GM21423 (cell line): ENCODE data around the gene PLXDC2.

ENCODE experiments used
- ATAC-seq: cut with Tn5 transposase; IDR thresholded peaks from one replicate; pipeline ENCODE4 v1.9.1; 2021; ENCODE audit warnings: mild to moderate bottlenecking, moderate library complexity; ENCODE audit not compliant: unreplicated experiment

The PLXDC2 gene

DNA sequence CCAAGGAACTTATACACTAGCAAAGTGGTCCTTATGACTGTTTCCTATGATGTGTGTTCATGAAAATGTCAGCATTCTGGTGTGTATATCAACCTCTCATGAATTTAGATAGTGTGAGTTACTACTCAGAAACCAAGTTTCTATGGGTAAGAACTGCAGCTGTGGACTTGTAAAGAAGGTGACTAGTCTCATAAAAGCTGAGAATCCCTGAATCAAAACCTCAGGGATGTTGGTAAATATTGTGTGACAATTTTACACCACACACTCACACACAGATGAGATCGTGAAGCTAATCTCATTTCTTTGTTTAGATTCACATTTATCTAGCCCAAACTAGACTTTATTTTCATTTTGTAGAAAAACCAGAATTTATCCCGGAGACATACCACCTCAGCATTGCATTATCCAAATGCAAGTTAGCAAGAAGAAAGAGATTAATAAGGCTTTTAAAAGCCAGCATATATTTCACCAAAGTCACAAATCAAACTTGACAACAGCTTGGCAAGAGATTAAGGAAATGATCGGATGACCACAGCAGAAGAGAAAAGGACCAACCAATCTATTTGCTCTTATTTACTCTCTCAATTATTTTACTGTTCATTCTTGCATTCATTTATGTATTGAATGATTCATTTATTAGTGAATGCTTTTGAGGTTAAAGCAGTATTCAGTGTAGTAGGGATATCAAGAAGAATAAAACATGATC lies 92.9 kb downstream of the PLXDC2 start:
- no peak for ATAC-seq

DNA sequence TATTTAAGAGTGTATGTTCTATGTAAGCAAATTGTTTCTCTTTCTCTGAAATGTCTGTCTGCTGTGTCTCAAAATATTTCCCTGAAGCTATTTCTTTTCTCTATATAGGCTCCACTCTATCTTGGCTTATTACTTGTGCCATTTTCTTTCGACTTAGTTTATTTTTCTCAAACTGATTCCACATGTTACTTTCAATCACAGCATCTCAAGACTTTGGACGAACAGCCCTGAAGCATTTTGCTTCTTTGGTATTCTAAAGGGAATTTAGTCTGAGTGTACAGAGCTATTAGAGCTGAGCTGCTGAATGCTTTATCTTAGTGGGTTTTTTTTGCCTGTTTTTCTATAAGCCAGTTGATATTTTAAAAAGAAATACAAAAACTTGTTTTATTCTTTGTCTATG lies 95.7 kb downstream of the PLXDC2 start:
- no peak for ATAC-seq

DNA sequence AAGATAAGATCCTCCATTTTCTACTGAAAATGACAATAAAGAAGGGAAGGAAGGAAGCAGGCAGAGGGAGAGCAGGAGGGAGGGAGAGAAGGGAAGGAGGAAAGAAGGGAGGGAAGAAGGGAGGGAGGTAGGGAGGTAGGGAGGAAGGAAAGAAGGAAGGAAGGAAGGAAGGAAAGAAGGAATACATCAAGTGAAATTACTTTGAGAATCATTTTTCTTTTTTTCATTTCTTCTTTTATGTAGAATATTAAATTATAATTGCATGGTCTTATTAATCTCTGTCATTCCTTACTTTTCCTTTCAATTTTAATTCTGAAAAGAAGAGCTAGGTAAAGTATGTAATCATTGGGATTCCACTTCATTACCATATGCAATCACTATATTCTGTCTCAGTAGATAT lies 97.8 kb downstream of the PLXDC2 start:
- no peak for ATAC-seq

DNA sequence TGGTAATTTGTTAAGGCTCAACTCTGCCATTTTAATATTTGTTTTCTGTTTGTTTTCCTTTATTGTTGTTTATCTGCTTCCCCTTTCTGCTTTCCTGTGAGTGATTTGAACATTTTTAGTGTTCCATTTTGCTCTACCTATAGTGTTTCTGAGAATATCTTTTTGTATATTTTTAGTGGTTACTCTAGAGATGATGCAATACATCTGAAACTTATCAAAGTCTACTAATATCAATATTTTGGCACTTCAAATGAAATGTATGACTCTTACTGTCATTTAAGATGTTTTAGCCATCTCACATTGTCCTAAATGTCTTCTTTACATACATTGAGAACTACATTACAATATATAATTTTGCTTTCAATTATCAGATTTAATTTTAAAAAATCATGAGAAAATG lies 98.9 kb downstream of the PLXDC2 start:
- ATAC-seq = no peak

DNA sequence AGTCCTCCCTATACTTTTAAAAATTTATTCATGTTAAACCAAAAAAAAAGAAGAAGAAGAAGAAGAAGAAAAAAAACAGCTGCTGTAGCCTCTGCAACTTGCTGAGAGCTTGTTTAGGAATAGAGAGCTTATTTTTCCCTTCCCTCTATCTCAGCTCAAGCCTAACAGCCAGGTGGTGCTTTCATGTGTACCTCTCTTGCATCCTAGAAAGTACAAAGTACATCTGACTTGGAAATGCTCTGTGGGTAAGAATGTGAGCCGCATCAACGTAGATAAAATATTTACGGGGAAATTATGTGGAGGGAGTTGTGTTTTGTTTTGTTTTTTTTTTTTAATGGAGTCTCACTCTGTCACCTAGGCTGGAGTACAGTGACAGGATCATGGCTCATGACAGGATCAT lies 99.6 kb downstream of the PLXDC2 start:
- ATAC-seq = no peak

DNA sequence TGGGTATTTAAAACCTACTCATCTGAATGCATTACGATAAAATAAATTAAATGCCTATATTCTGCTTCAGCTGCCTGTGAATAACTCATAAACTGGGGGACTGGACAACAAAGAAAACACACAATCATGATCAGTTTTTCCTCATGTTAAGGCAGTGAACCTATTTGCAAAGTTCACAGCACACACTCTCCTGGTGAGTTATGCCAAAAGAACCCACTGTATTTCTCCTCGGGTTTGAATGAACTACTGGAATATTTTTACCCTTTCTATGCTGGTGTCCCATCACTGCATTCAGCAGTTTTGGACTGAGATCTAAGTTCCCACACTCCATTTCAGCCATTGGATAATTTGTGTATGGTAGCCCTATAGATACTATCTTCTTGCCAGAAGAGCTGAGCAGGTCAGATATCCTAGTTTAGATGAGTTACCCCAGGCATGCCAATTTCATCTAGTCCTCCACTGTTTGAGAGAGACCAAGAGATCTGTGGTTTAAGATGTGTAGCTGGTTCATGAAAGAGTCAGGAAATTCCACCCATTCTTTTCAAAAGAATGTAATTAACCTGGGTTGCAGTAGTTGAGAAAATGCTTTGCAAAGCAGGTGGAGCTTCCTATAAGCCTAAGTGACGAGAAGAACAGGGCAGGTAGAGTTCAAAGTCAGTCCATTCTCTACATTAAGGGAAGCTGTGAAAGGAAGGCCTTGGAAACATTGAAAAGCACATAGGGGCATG lies 101.7 kb downstream of the PLXDC2 start:
- no peak for ATAC-seq

DNA sequence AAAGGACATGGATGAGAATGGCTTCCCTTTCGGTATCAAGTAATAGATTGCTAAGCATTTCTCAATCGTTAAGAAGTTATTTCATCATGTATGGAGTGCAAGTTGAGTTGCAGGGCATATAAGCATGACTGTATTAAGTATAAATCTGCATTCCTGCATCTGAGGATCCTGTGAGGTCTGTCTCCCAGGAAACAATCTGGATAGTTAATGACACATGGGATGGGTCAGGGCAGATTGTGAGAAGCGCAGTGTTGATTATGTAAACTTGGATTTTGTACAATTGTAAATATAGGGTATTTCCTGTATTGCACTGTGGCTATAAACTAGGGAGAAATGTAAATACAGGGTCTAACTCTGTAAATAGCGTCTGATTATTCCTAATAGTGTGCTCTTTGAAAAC lies 102.6 kb downstream of the PLXDC2 start:
- ATAC-seq = no peak

DNA sequence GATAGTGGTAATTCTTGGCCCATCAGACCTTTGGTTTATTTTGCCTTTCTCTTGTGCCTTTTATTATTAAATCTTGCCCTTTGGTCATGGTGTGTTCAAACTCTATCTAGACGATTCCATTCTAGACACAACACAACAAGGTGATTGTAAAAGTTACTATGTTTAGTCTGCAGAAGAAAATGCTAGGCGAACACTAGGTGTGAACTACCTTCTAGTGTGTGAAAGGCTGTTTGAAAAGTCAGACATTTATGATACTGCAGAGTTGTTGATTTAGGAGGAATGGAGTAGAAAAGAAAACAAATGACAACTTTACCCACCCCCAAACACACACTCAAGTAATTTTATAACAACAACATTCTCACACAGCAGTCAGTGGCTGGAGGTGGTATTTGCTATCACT lies 103.4 kb downstream of the PLXDC2 start:
- ATAC-seq = no peak

DNA sequence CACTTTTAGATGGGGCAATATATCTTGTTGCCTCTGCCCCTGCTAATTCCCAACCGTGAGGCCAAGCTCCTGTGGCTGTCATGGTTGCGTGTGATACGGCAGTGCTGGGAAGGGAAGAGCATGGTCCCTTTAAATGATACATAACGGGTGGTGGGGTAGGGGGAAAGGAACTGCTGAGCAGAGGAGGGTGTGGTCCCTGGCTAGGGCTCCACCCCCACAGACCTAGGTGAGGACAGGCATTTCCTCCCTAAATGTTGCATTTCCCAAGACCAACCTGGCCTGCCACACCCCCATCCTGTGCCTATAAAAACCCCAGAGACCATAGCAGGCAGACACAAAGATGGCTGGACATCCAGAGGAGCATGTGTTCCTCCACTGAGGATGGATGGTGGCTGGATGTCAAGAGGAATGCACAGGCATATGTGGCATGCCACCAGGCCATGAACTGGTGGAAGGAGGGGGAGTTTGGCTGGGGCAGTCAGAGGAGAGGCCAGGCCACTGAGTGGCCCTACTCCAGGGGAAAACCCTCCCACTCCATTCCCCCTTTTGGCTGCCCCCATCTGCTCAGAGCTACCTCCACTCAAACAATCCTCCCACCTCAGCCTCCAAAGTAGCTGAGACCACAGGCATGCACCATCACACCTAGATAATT lies 104.0 kb downstream of the PLXDC2 start:
- no peak for ATAC-seq

DNA sequence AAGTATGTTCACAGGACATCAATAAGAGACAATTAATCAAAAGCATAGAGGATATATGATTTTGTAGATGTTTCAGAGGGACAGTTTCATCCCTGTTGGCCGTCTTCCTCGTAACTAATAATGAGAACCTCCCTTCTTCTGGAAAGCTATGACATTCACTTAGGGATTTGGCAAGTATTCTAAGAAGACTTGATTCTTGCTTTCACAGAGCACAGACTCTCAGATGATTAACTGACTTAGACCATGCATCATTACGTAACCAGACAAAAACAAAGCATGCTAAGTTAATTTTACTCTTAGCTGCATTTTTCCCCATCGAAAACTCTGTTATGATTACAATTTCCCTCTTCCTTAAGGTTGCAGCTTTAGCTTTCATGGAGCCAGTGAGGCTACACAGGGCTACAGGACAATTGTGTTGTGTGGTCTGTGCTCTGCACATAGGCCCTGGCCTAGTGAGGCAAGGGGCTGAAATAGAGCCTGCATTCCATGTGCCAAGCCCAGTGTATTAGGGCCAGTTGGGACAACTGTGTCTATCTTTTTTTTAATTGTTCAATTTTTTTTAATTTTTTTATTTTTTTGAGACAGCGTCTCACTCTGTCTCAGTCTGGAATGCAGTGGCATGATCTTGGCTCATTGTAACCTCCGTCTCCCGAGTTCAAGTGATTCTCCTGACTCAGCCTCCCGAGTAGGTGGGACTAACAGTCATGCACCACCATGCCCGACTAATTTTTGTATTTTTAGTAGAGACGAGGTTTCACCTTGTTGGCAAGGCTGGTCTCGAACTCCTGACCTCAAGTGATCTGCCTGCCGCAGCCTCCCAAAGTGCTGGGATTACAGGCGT lies 105.3 kb downstream of the PLXDC2 start:
- no peak for ATAC-seq

DNA sequence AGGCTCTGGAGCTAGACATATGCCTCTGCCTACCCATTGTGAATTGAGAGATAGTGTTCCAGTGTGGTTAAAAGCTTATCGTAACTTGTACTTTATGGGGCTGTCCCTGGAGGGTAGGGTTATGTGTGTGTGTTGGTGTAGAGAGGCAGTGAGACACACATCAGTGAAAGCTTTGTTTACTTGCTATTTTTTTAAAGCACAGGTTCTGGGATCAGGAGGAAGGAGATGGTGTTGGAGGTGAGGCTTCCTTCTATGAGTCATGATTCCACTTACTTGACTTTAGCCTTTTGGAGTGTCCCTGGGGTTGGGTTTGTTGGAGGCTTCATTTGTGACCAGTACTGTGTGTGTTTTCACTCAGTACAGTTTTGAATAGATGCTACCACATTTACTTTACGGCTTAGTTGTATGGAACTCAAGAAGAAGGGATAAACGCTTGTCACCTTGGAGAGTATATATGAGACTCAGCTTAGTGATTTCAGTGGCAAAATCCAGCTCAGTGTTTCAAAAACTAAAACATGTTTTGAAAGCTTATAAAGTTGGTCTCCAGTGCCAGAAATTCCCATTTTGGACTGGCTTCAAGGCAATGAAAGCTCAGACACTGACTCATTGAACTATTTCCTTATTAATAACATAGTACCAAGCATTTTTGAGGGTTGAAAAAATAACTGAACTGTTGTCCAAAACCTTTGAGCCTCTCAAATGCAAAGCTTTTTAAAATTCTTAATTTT lies 106.2 kb downstream of the PLXDC2 start:
- no peak for ATAC-seq

DNA sequence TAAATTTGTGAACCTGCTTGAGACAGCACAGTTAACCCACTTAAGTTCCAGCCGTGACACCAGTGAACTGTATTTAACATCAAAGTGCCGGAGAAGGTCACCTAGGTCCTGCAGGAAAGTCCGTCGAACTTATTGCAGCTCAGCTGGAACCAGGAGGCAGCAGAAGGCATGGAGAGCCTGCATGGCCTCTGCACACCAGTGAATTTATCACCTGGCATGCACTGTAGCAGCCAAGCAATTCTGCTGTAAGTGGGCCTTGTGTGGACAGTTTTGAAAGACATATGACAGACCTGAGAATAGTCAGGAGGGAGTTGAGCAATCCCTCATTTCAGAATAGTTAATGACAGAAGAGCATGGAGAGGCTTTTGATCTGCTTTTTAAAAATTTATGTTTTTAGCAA lies 108.8 kb downstream of the PLXDC2 start:
- ATAC-seq = no peak

DNA sequence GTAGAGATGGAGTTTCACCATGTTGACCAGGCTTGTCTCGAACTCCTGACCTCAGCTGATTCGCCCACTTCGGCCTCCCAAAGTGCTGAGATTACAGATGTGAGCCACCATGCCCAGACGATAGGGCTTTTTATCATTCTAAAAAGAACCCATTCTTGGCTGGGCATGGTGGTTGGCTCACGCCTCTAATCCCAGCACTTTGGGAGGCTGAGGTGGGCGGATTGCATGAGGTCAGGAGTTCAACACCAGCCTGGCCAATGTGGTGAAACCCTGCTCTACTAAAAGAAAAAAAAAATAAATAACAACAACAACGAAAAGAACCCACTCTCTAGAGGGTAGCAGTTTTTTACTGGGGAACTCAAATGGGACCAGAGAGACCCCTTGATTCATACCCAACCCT lies 112.7 kb downstream of the PLXDC2 start:
- ATAC-seq = no peak

DNA sequence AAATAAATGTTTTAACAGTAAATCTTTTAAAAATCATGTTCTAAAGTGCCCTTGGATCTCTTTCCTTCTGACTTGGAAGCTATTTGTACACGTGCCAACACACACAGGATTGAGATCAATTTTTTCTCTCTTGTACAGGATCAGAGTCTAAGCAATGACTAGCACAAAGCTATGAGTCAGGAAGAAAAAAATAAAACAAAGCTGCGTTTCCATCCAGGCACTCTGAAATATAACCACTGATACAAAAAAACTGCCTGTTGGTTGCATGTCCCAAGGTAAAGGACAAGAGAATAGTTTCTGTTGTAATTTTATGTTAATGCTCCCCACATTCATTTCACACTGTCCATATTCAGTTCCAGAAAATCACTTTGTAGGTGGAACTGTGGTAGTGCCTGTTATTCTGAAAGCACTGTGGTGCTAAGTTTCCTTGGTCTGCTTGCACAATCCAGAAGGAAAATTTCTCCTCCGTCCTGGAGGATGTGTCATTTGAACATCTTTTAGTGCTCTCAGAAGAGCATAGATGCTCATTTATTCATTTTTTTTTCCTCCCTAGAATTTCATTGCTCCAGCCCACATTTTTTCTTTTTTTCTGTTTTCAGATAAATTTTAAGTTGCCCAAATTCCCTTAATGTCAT lies 113.4 kb downstream of the PLXDC2 start:
- ATAC-seq = no peak

DNA sequence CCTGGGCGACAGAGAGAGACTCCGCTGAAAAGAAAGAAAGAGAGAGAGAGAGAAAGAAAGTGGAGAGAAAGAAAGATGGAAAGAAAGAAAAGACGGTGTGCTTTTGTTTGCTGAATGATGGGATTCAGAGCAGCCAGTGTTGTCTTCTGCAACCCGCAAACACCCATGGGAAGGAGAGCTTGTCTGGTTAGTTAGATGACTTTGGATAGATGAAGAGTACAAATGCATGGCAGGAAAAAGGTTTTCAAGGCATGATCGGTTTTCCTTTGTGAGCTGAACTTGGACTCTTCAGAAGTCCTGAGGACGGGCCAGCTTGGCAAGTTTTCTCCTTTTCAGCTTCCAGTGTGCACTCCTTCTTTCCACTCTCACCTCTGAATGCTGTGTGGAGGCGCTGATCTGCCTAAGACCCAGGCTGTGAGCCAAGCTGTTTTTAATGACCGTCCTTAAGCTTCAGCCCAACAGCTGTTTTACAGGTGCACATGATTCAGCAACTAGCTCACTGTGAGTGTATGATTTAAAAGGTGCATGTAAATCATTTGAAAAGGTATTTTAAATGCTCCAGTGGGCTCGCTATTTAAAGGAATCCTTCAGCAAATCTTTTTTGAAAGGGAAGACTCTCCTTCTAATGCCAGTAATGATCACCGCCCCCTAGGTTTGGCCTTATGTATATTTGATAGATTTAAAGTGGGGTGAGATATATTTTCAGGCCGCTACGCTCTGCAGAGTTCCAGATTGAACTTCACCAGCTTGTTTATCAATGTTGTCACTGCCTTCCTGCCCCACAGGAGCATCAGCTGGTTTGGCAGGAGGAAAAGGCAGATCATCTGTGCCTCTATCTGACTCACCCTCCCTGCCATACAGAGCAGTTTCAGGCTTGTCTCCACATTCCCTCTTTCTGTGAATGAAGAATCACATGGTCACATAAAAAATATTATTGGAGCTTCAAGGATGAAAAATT lies 115.0 kb downstream of the PLXDC2 start:
- no peak for ATAC-seq

DNA sequence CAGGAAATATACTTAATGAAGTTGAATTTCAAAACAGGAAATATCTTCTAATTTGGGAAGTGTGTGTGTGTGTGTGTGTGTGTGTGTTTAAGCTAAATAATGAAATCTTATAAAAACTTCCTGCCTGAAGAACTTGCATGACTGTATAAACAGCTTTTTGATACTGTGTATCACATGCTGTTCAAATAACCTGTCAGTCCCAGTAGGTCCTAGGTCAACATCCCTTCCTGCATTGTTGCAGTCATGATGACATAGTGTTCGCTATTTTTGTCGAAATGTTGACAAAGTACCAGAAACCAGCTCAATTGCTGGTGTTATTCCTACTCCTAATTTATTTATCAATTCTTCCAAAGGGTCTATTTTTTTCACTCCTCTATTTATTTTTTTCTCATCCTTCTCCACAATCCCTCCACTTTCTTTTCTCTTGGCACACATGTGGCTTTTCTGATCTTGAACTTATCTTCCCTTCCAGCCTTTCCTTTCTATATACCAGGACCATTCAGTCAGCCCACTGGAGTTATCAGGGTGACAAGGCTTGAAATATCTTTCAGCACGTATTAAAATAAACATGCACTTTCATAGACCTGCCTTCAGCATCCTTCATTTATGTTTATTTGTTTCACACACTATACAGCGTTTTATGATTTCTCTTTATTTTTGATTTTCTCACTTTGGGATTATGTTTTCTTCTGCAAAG lies 115.8 kb downstream of the PLXDC2 start:
- ATAC-seq = no peak

DNA sequence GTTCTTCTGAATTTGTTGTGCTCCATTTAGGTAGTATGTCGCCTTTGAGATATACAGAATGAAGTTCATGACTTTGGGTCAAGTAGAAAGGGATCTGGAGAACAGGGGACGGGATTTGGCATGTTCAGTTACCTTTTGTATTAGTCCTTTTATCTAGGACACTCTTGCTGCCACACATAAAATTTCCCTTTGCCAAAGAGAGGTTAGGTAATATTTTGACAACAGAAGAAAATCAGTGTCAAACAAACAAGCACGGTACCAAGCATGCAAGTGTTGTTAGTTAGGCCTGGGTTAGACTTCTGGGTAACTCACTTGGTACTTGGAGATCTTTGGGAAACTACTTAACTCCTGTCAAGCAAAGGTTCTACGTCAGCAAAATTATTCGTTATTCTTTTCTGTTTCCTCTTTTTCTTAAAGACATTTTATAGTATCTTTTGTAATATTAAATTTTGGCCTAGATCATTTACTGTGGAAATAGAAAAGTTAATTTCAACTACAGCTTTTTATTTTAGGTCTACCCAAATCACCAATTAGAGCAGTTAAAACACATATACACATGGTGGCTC lies 116.7 kb downstream of the PLXDC2 start:
- ATAC-seq = no peak

DNA sequence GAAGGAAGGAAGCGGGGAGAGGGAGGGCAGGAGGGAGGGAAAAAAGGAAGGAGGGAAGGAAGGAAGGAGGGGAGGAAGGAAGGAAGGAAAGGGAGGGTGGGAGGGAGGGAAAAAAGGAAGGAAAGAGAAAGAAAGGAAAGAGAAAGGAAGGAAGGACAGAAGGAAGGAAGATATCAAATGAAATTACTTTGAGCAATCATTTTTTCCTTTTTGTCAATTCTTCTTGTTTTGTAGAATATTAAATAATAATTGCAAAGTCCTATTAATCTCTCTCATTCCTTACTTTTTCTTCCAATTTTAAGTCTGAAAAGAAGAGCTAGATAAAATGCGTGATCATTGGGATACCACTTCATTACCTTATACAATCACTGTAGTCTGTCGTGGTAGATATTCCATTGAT lies 117.5 kb downstream of the PLXDC2 start:
- no peak for ATAC-seq
